Neural progenitor cell (in vitro differentiated cells): ENCODE measurements around the gene CEMIP2. TPM values are rescaled to one million over a fixed set of nuclear protein-coding genes. Genes with fewer than 3 reads are reported as not detected.

Source experiments
- DNase-seq: peaks from one replicate; pipeline ENCODE4 v3.0.0-alpha.2; 2016; ENCODE audit warnings: low spot score
- H2AFZ ChIP-seq: fragments of 200-600 bp; sonication (generic); replicated peaks from 2 replicates; pipeline ENCODE4 v1.6.1; 2016; ENCODE audit warnings: antibody characterized with exemption
- H3F3A ChIP-seq: fragments of 200-600 bp; sonication (generic); 2 replicates; pipeline ENCODE4 v1.6.1; 2016; ENCODE audit warnings: antibody characterized with exemption, low read depth
- H3K27ac ChIP-seq: fragments of 200-600 bp; sonication (generic); 2 replicates; pipeline ENCODE4 v1.5.1; 2016; ENCODE audit warnings: mild to moderate bottlenecking
- H3K27me3 ChIP-seq: fragments of 200-600 bp; sonication (generic); 2 replicates; pipeline ENCODE4 v1.6.1; 2016; ENCODE audit warnings: mild to moderate bottlenecking, moderate library complexity
- H3K36me3 ChIP-seq: fragments of 200-600 bp; sonication (generic); 2 replicates; pipeline ENCODE4 v1.5.1; 2016
- H3K4me1 ChIP-seq: fragments of 200-600 bp; sonication (generic); 2 replicates; pipeline ENCODE4 v1.6.1; 2016; ENCODE audit warnings: mixed run types
- H3K4me2 ChIP-seq: fragments of 200-600 bp; sonication (generic); 2 replicates; pipeline ENCODE4 v1.6.1; 2016
- H3K4me3 ChIP-seq: fragments of 200-600 bp; sonication (generic); 2 replicates; pipeline ENCODE4 v1.5.1; 2016
- H3K79me2 ChIP-seq: fragments of 200-600 bp; sonication (generic); 2 replicates; pipeline ENCODE4 v1.6.1; 2016; ENCODE audit warnings: low read depth
- H3K9ac ChIP-seq: fragments of 200-600 bp; sonication (generic); 2 replicates; pipeline ENCODE4 v1.6.1; 2016
- H3K9me3 ChIP-seq: fragments of 200-600 bp; sonication (generic); 2 replicates; pipeline ENCODE4 v1.5.1; 2016; ENCODE audit warnings: low read depth
- H4K20me1 ChIP-seq: fragments of 200-600 bp; sonication (generic); 2 replicates; pipeline ENCODE4 v1.6.1; 2016; ENCODE audit warnings: low read depth
- H3K27ac Mint-ChIP-seq: 3 replicates; pipeline ENCODE4 v1.8.0; 2021; ENCODE audit warnings: mixed read lengths
- H3K27me3 Mint-ChIP-seq: 2 replicates; pipeline ENCODE4 v1.8.0; 2022; ENCODE audit warnings: low read depth, mild to moderate bottlenecking, inconsistent platforms, moderate library complexity, mixed read lengths; ENCODE audit not compliant: insufficient read depth
- H3K36me3 Mint-ChIP-seq: 3 replicates; pipeline ENCODE4 v1.8.0; 2021; ENCODE audit warnings: mixed read lengths
- H3K4me1 Mint-ChIP-seq: 3 replicates; pipeline ENCODE4 v1.8.0; 2021; ENCODE audit warnings: mixed read lengths
- H3K4me3 Mint-ChIP-seq: 3 replicates; pipeline ENCODE4 v1.8.0; 2021; ENCODE audit warnings: mild to moderate bottlenecking, moderate library complexity, mixed read lengths
- H3K9me3 Mint-ChIP-seq: 3 replicates; pipeline ENCODE4 v1.8.0; 2020; ENCODE audit warnings: mixed read lengths
- EZH2 ChIP-seq: fragments of 200-600 bp; sonication (generic); IDR thresholded peaks from 2 replicates; pipeline ENCODE4 v1.6.1; 2017; ENCODE audit warnings: antibody characterized with exemption, mild to moderate bottlenecking, moderate library complexity
- EZH2phosphoT487 ChIP-seq: fragments of 200-600 bp; sonication (generic); IDR thresholded peaks from 2 replicates; pipeline ENCODE4 v1.6.1; 2017; ENCODE audit warnings: antibody characterized with exemption
- total RNA-seq: library from RNA; depleted of rRNA; stranded (reverse); fragments of >200 nt; gene quantifications from 2 replicates; pipeline ENCODE4 v1.2.3, GENCODE V29; 2015; ENCODE audit warnings: low replicate concordance
- TF ChIP-seq, protein P1 (sequence below): fragments of 200-600 bp; sonication (generic); IDR thresholded peaks from 2 replicates; pipeline ENCODE4 v1.5.1; 2017; ENCODE audit warnings: antibody characterized with exemption, mild to moderate bottlenecking

The CEMIP2 gene
- total RNA-seq, 1 donor from 2014 or later, result 218 TPM

DNA sequence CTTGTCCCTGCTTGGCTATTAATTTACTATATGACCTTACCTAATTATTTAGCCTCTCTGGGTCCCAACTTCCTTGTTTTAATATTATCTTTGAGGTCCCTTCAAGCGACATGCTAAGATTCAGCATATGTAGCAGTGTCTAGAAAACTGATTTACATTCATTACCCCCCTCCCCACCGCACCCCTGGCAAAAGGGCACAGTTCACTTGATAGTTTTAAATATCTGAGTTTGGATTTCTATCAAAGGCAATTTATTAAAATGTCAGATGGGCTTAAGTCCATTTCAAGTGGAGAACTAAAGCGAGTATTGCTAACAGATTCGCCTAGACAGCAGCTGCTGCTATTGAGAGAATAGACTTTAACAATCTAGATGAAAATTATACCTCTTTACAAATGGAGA is 3.9 kb downstream of the CEMIP2 start:
- peak overlapping the region; percentile 93 for H3K27ac Mint-ChIP-seq
- Histone ChIP-seq H3K27ac (peak overlapping the region; percentile 17), H3K4me1 (peaks cover 60% of the 10 kb centered on the region), H3F3A (peaks cover 59% of the 10 kb centered on the region), H2AFZ (no peak overlapping the region), H3K9me3 (no peaks in the 10 kb centered on the region), H3K4me2 (peak overlapping the region; percentile 96), H3K4me3 (peak overlapping the region; percentile 92), H3K27me3 (no peaks in the 10 kb centered on the region), H3K9ac (peak overlapping the region; percentile 14), H4K20me1 (peaks cover 84% of the 10 kb centered on the region), H3K36me3 (no peaks in the 10 kb centered on the region), H3K79me2 (peaks cover 92% of the 10 kb centered on the region)
- TF ChIP-seq, protein P1, sequence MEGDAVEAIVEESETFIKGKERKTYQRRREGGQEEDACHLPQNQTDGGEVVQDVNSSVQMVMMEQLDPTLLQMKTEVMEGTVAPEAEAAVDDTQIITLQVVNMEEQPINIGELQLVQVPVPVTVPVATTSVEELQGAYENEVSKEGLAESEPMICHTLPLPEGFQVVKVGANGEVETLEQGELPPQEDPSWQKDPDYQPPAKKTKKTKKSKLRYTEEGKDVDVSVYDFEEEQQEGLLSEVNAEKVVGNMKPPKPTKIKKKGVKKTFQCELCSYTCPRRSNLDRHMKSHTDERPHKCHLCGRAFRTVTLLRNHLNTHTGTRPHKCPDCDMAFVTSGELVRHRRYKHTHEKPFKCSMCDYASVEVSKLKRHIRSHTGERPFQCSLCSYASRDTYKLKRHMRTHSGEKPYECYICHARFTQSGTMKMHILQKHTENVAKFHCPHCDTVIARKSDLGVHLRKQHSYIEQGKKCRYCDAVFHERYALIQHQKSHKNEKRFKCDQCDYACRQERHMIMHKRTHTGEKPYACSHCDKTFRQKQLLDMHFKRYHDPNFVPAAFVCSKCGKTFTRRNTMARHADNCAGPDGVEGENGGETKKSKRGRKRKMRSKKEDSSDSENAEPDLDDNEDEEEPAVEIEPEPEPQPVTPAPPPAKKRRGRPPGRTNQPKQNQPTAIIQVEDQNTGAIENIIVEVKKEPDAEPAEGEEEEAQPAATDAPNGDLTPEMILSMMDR, result no peak
- TF ChIP-seq EZH2phosphoT487 (no peak), EZH2 (no peak)
- H3K9me3 Mint-ChIP-seq, result no peaks in the 10 kb centered on the region
- DNase-seq, result no peak
- peaks cover 59% of the 10 kb centered on the region for H3K4me1 Mint-ChIP-seq
- H3K36me3 Mint-ChIP-seq, result no peaks in the 10 kb centered on the region
- peaks cover 3% of the 10 kb centered on the region for H3K27me3 Mint-ChIP-seq
- H3K4me3 Mint-ChIP-seq, result peak overlapping the region; percentile 99

- peaks cover 65% of the 10 kb centered on the region for H3F3A ChIP-seq
- peak overlapping the region; percentile 85 for H3K27ac Mint-ChIP-seq
- no peak for DNase-seq
- H3K9me3 ChIP-seq, result no peaks in the 10 kb centered on the region
- H4K20me1 ChIP-seq, result peaks cover 88% of the 10 kb centered on the region
- peak overlapping the region; percentile 17 for H3K27ac ChIP-seq
- H3K9ac ChIP-seq, result no peak overlapping the region
- no peak overlapping the region for H2AFZ ChIP-seq
- peaks cover 67% of the 10 kb centered on the region for H3K4me1 ChIP-seq
- no peak for TF ChIP-seq EZH2
- H3K4me3 ChIP-seq, result peak overlapping the region; percentile 92
- no peaks in the 10 kb centered on the region for H3K27me3 ChIP-seq
- peak overlapping the region; percentile 96 for H3K4me2 ChIP-seq
- peaks cover 65% of the 10 kb centered on the region for H3K4me1 Mint-ChIP-seq
- no peaks in the 10 kb centered on the region for H3K36me3 Mint-ChIP-seq
- peaks cover 98% of the 10 kb centered on the region for H3K79me2 ChIP-seq
- H3K27me3 Mint-ChIP-seq, result peaks cover 3% of the 10 kb centered on the region
- H3K4me3 Mint-ChIP-seq, result peak overlapping the region; percentile 99
- H3K9me3 Mint-ChIP-seq, result no peaks in the 10 kb centered on the region
- no peaks in the 10 kb centered on the region for H3K36me3 ChIP-seq
These were observed 4.5 kb downstream of the CEMIP2 start for GRCh38 chr9:71763832-71764231.

- H3K79me2 ChIP-seq, result peaks cover 100% of the 10 kb centered on the region
- peaks cover 96% of the 10 kb centered on the region for H4K20me1 ChIP-seq
- Mint-ChIP-seq H3K27ac (peak overlapping the region; percentile 94), H3K4me3 (peak overlapping the region; percentile 99), H3K9me3 (no peaks in the 10 kb centered on the region), H3K4me1 (peaks cover 72% of the 10 kb centered on the region), H3K27me3 (peaks cover 3% of the 10 kb centered on the region), H3K36me3 (no peaks in the 10 kb centered on the region)
- H3K4me2 ChIP-seq, result peak overlapping the region; percentile 96
- TF ChIP-seq, protein P1, result no peak
- TF ChIP-seq EZH2, result no peak
- TF ChIP-seq EZH2phosphoT487, result no peak
- peaks cover 74% of the 10 kb centered on the region for H3K4me1 ChIP-seq
- H3K27me3 ChIP-seq, result no peaks in the 10 kb centered on the region
- no peak for DNase-seq
- H3K36me3 ChIP-seq, result no peaks in the 10 kb centered on the region
- H3K9me3 ChIP-seq, result no peaks in the 10 kb centered on the region
- H3K9ac ChIP-seq, result no peak overlapping the region
- no peak overlapping the region for H2AFZ ChIP-seq
- peaks cover 68% of the 10 kb centered on the region for H3F3A ChIP-seq
- peak overlapping the region; percentile 92 for H3K4me3 ChIP-seq
- no peak overlapping the region for H3K27ac ChIP-seq
These were observed 5.2 kb downstream of the CEMIP2 start for GRCh38 chr9:71762900-71763653.

- Mint-ChIP-seq H3K36me3 (no peaks in the 10 kb centered on the region), H3K27me3 (no peaks in the 10 kb centered on the region), H3K27ac (no peak overlapping the region), H3K9me3 (no peaks in the 10 kb centered on the region), H3K4me1 (peaks cover 81% of the 10 kb centered on the region), H3K4me3 (peak overlapping the region; percentile 68)
- H3K9ac ChIP-seq, result no peak overlapping the region
- H3K27ac ChIP-seq, result no peak overlapping the region
- H3K4me3 ChIP-seq, result peak overlapping the region; percentile 92
- no peaks in the 10 kb centered on the region for H3K9me3 ChIP-seq
- no peak for TF ChIP-seq EZH2
- TF ChIP-seq, protein P1, result no peak
- TF ChIP-seq EZH2phosphoT487, result no peak
- peaks cover 70% of the 10 kb centered on the region for H3F3A ChIP-seq
- no peaks in the 10 kb centered on the region for H3K36me3 ChIP-seq
- H3K27me3 ChIP-seq, result no peaks in the 10 kb centered on the region
- H2AFZ ChIP-seq, result no peak overlapping the region
- peaks cover 85% of the 10 kb centered on the region for H3K4me1 ChIP-seq
- peaks cover 100% of the 10 kb centered on the region for H4K20me1 ChIP-seq
- H3K79me2 ChIP-seq, result peaks cover 100% of the 10 kb centered on the region
- no peak for DNase-seq
- peak overlapping the region; percentile 96 for H3K4me2 ChIP-seq
These were observed 6.4 kb downstream of the CEMIP2 start for GRCh38 chr9:71761938-71762353.
